ENCODE measurements around the gene SAG.

The SAG gene

DNA sequence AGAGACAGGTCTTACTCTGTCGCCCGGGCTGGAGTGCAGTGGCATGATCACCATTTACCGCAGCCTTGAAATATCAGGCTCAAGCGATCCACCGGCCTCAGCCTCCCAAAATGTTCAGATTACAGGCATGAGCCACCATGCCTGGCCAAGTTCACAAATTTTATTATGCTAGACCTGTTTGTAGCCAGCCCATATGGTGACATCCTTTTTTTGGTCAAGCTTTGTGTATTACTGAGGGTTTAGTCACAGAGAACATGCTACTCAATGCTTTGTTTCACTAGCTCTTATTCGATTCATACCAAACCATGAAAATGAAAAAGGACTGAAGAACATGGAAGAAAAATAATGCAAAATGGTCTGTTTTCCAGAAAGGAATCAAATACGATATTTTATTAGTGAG lies 88.1 kb downstream of the SAG start:
- no peaks in the 10 kb centered on the region for H3K36me3 ChIP-seq (replicated peaks; ENCODE audit: low read depth, low read length)
- no peaks in the 10 kb centered on the region for H3K27me3 ChIP-seq (ENCODE audit: low read depth, low read length)
- no peaks in the 10 kb centered on the region for H3K9me3 ChIP-seq (ENCODE audit: insufficient read depth, low read length)
- no peaks in the 10 kb centered on the region for H3K4me1 ChIP-seq (ENCODE audit: low read length)
- H4K20me1 ChIP-seq (ENCODE audit: insufficient read depth, low read length), result no peaks in the 10 kb centered on the region
- no peaks in the 10 kb centered on the region for H3K79me2 ChIP-seq (ENCODE audit: low read length)
- no peak for TF ChIP-seq EZH2phosphoT487 (IDR thresholded peaks at IDR 0.05; ENCODE audit: low read depth)
- TF ChIP-seq, protein P1, sequence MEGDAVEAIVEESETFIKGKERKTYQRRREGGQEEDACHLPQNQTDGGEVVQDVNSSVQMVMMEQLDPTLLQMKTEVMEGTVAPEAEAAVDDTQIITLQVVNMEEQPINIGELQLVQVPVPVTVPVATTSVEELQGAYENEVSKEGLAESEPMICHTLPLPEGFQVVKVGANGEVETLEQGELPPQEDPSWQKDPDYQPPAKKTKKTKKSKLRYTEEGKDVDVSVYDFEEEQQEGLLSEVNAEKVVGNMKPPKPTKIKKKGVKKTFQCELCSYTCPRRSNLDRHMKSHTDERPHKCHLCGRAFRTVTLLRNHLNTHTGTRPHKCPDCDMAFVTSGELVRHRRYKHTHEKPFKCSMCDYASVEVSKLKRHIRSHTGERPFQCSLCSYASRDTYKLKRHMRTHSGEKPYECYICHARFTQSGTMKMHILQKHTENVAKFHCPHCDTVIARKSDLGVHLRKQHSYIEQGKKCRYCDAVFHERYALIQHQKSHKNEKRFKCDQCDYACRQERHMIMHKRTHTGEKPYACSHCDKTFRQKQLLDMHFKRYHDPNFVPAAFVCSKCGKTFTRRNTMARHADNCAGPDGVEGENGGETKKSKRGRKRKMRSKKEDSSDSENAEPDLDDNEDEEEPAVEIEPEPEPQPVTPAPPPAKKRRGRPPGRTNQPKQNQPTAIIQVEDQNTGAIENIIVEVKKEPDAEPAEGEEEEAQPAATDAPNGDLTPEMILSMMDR (IDR thresholded peaks at IDR 0.05; ENCODE audit: low read depth, low read length), result no peak
- no peak overlapping the region for H3K27ac ChIP-seq (ENCODE audit: low read length)
- no peak overlapping the region for H2AFZ ChIP-seq (ENCODE audit: low read depth, low read length)
- H3K4me3 ChIP-seq (ENCODE audit: low read length), result no peak overlapping the region
- H3K4me2 ChIP-seq (ENCODE audit: low read length), result no peak overlapping the region
- H3K9ac ChIP-seq (ENCODE audit: low read length), result no peak overlapping the region
